WTC11 (cell line): ENCODE measurements around the gene TNFRSF11A. TPM values are rescaled to one million over a fixed set of nuclear protein-coding genes. Genes with fewer than 3 reads are reported as not detected.

Experiments
- ATAC-seq: fragments of 200-7000 bp; cut with Tn5 transposase; 2 replicates; pipeline ENCODE4 v1.10.0; 2021; ENCODE audit warnings: mild to moderate bottlenecking, moderate library complexity
- CTCF ChIA-PET: fragments of 300-600 bp; sonication (Branson Sonifier 250); formaldehyde crosslinking; loops from one replicate; lab custom pipeline; 2021; ENCODE audit warnings: antibody characterized with exemption; lab: Charles Lee
- POLR2A ChIA-PET: fragments of 350-600 bp; sonication (Branson Sonifier 250); formaldehyde crosslinking; loops from one replicate; lab custom pipeline; 2021; ENCODE audit warnings: antibody characterized with exemption; lab: Charles Lee
- DNase-seq: peaks from one replicate; pipeline ENCODE4 v3.0.0; 2021; ENCODE audit warnings: low spot score
- H3K27ac Mint-ChIP-seq: 2 replicates; pipeline ENCODE4 v1.8.0; 2021; ENCODE audit warnings: mixed read lengths
- H3K27me3 Mint-ChIP-seq: 2 replicates; pipeline ENCODE4 v1.8.0; 2021; ENCODE audit warnings: low read depth, mild to moderate bottlenecking, moderate library complexity, mixed read lengths
- H3K36me3 Mint-ChIP-seq: 2 replicates; pipeline ENCODE4 v1.8.0; 2021; ENCODE audit warnings: mixed read lengths
- H3K4me1 Mint-ChIP-seq: 2 replicates; pipeline ENCODE4 v1.8.0; 2022; ENCODE audit warnings: mixed read lengths
- H3K4me3 Mint-ChIP-seq: 2 replicates; pipeline ENCODE4 v1.8.0; 2021; ENCODE audit warnings: mild to moderate bottlenecking, moderate library complexity, mixed read lengths
- H3K9me3 Mint-ChIP-seq: 2 replicates; pipeline ENCODE4 v1.8.0; 2021; ENCODE audit warnings: mixed read lengths
- AR ChIP-seq: fragments of 250-450 bp; sonication (Bioruptor Pico); IDR thresholded peaks from 2 replicates; pipeline ENCODE4 v1.9.0; 2021; ENCODE audit warnings: mild to moderate bottlenecking
- ARID4B ChIP-seq: sonication (generic); formaldehyde crosslinking; IDR thresholded peaks from 2 replicates; pipeline ENCODE4 v1.8.0; 2023; ENCODE audit warnings: missing genetic modification reagents, mild to moderate bottlenecking, borderline replicate concordance
- CREB1 ChIP-seq: sonication (generic); formaldehyde crosslinking; IDR thresholded peaks from 2 replicates; pipeline ENCODE4 v1.8.0; 2023; ENCODE audit warnings: mild to moderate bottlenecking, missing genetic modification reagents
- E2F5 ChIP-seq: sonication (generic); formaldehyde crosslinking; IDR thresholded peaks from 2 replicates; pipeline ENCODE4 v1.8.1; 2022; ENCODE audit warnings: mild to moderate bottlenecking, moderate library complexity, missing genetic modification reagents
- EMX1 ChIP-seq: fragments of 250-450 bp; sonication (Bioruptor Pico); IDR thresholded peaks from 2 replicates; pipeline ENCODE4 v1.8.0; 2021; ENCODE audit warnings: mild to moderate bottlenecking
- ETV6 ChIP-seq: sonication (generic); formaldehyde crosslinking; IDR thresholded peaks from 2 replicates; pipeline ENCODE4 v1.8.1; 2022; ENCODE audit warnings: mild to moderate bottlenecking, missing genetic modification reagents
- FOXJ3 ChIP-seq: sonication (generic); formaldehyde crosslinking; IDR thresholded peaks from 2 replicates; pipeline ENCODE4 v1.9.0; 2021; ENCODE audit warnings: missing genetic modification reagents, mild to moderate bottlenecking, borderline replicate concordance
- GABPB1 ChIP-seq: sonication (generic); formaldehyde crosslinking; IDR thresholded peaks from 2 replicates; pipeline ENCODE4 v1.8.1; 2023; ENCODE audit warnings: mild to moderate bottlenecking, missing genetic modification reagents
- MAX ChIP-seq: sonication (generic); formaldehyde crosslinking; IDR thresholded peaks from 2 replicates; pipeline ENCODE4 v1.8.0; 2022; ENCODE audit warnings: mild to moderate bottlenecking, missing genetic modification reagents
- MYBL2 ChIP-seq: sonication (generic); formaldehyde crosslinking; IDR thresholded peaks from 2 replicates; pipeline ENCODE4 v1.8.1; 2023; ENCODE audit warnings: mild to moderate bottlenecking, moderate library complexity, missing genetic modification reagents
- NFATC4 ChIP-seq: fragments of 250-450 bp; sonication (Bioruptor Pico); IDR thresholded peaks from 2 replicates; pipeline ENCODE4 v1.9.0; 2021; ENCODE audit warnings: mild to moderate bottlenecking
- PREB ChIP-seq: sonication (generic); formaldehyde crosslinking; IDR thresholded peaks from 2 replicates; pipeline ENCODE4 v1.8.1; 2022; ENCODE audit warnings: mild to moderate bottlenecking, missing genetic modification reagents, moderate library complexity, borderline replicate concordance
- PRRX2 ChIP-seq: fragments of 250-450 bp; sonication (Bioruptor Pico); IDR thresholded peaks from 2 replicates; pipeline ENCODE4 v1.8.0; 2021; ENCODE audit warnings: mild to moderate bottlenecking
- RORB ChIP-seq: fragments of 250-450 bp; sonication (Bioruptor Pico); IDR thresholded peaks from 2 replicates; pipeline ENCODE4 v1.9.0; 2021; ENCODE audit warnings: mild to moderate bottlenecking
- SMAD3 ChIP-seq: sonication (generic); formaldehyde crosslinking; IDR thresholded peaks from 2 replicates; pipeline ENCODE4 v1.8.0; 2022; ENCODE audit warnings: missing genetic modification reagents, mild to moderate bottlenecking, borderline replicate concordance
- SOX15 ChIP-seq: fragments of 250-450 bp; sonication (Bioruptor Pico); IDR thresholded peaks from 2 replicates; pipeline ENCODE4 v1.9.0; 2021; ENCODE audit warnings: mild to moderate bottlenecking
- TEAD4 ChIP-seq: sonication (generic); formaldehyde crosslinking; IDR thresholded peaks from 2 replicates; pipeline ENCODE4 v1.8.0; 2022; ENCODE audit warnings: mild to moderate bottlenecking, missing genetic modification reagents
- USF2 ChIP-seq: sonication (generic); formaldehyde crosslinking; IDR thresholded peaks from 2 replicates; pipeline ENCODE4 v1.8.1; 2023; ENCODE audit warnings: mild to moderate bottlenecking, missing genetic modification reagents, moderate library complexity
- ZBTB43 ChIP-seq: sonication (generic); formaldehyde crosslinking; IDR thresholded peaks from 2 replicates; pipeline ENCODE4 v1.8.1; 2023; ENCODE audit warnings: mild to moderate bottlenecking, missing genetic modification reagents
- ZNF138 ChIP-seq: sonication (generic); formaldehyde crosslinking; conservative IDR thresholded peaks from 2 replicates; pipeline ENCODE4 v1.8.1; 2022; ENCODE audit warnings: mild to moderate bottlenecking, moderate library complexity, missing genetic modification reagents
- ZNF425 ChIP-seq: fragments of 250-450 bp; sonication (Bioruptor Pico); conservative IDR thresholded peaks from 2 replicates; pipeline ENCODE4 v1.9.0; 2021; ENCODE audit warnings: mild to moderate bottlenecking
- total RNA-seq: library from RNA; stranded (reverse); gene quantifications from 3 replicates; pipeline ENCODE4 v1.2.3, GENCODE V29; 2021

The TNFRSF11A gene
- total RNA-seq, 1 experiment from 2014 or later = 4.9 TPM

- TF ChIP-seq PREB (CRISPR knock-in tag) = no peak
- TF ChIP-seq CREB1 (CRISPR knock-in tag) = no peak
- TF ChIP-seq MAX (CRISPR knock-in tag) = no peak
Observed at GRCh38 chr18:62370366-62370765, 45.3 kb downstream of the TNFRSF11A start (continued).

GRCh38 chr18:62371436-62371835 lies 46.3 kb downstream of the TNFRSF11A start:
- DNase-seq (no peak), ATAC-seq (no peak)
- no peak for TF ChIP-seq ZNF425 (CRISPR knock-in tag)
- TF ChIP-seq PRRX2 = no peak
- no peak for TF ChIP-seq ETV6
- TF ChIP-seq RORB = no peak
- no peak for TF ChIP-seq ZBTB43 (CRISPR knock-in tag)
- TF ChIP-seq GABPB1 (CRISPR knock-in tag) = no peak
- no peak for TF ChIP-seq TEAD4 (CRISPR knock-in tag)
- no peak for TF ChIP-seq NFATC4 (CRISPR knock-in tag)
- TF ChIP-seq ZNF138 (CRISPR knock-in tag) = no peak
- Mint-ChIP-seq H3K4me1 (peaks cover 52% of the 10 kb centered on the region), H3K36me3 (no peaks in the 10 kb centered on the region), H3K9me3 (no peaks in the 10 kb centered on the region), H3K27ac (peak overlapping the region; percentile 10; the same call in 1 of the 2 replicates), H3K27me3 (no peaks in the 10 kb centered on the region), H3K4me3 (no peak overlapping the region)
- CTCF ChIA-PET = no interaction called here
- POLR2A ChIA-PET = no interaction called here

- Mint-ChIP-seq H3K4me1 (peaks cover 48% of the 10 kb centered on the region), H3K27ac (no peak overlapping the region), H3K27me3 (no peaks in the 10 kb centered on the region), H3K4me3 (no peak overlapping the region), H3K36me3 (no peaks in the 10 kb centered on the region), H3K9me3 (no peaks in the 10 kb centered on the region)
- ATAC-seq = no peak
- no peak for DNase-seq
- ChIA-PET CTCF (no interaction called here), POLR2A (no interaction called here)
- TF ChIP-seq SMAD3 (CRISPR knock-in tag) (no peak), USF2 (CRISPR knock-in tag) (no peak), FOXJ3 (CRISPR knock-in tag) (no peak), EMX1 (no peak), AR (CRISPR knock-in tag) (no peak), E2F5 (CRISPR knock-in tag) (no peak), SOX15 (no peak), MYBL2 (CRISPR knock-in tag) (no peak), ARID4B (no peak)
Observed at GRCh38 chr18:62372156-62372555, 47.0 kb downstream of the TNFRSF11A start.
